RWPE1 (cell line): Measurements from ENCODE around the gene RPN1.
"Not testable (repeated sequence)": the region's sequence is repeated elsewhere in the genome, so short reads cannot be mapped to it uniquely, and the experiment has no call there.

Source experiments
- CTCF ChIA-PET: fragments of 350-600 bp; sonication (Branson Sonifier 250); formaldehyde crosslinking; extraction: SDS; loops from one replicate; lab custom pipeline; 2021; lab: Yijun Ruan, JAX
- POLR2A ChIA-PET: fragments of 400-600 bp; formaldehyde crosslinking; extraction: SDS; loops from one replicate; lab custom pipeline; 2020; ENCODE audit warnings: antibody characterized with exemption; ENCODE audit not compliant: low non-redundant PET; lab: Yijun Ruan, JAX
- DNase-seq: peaks from one replicate; pipeline ENCODE4 v3.0.0; 2012; ENCODE audit warnings: low spot score
- H3K27ac ChIP-seq: fragments of 450-650 bp; 2 replicates; pipeline ENCODE4 v1.5.1; 2017
- TF ChIP-seq, protein P1 (sequence below): fragments of 450-650 bp; conservative IDR thresholded peaks from 2 replicates; pipeline ENCODE4 v1.5.1; 2017; ENCODE audit warnings: low read depth, mild to moderate bottlenecking

RPN1 gene

DNA sequence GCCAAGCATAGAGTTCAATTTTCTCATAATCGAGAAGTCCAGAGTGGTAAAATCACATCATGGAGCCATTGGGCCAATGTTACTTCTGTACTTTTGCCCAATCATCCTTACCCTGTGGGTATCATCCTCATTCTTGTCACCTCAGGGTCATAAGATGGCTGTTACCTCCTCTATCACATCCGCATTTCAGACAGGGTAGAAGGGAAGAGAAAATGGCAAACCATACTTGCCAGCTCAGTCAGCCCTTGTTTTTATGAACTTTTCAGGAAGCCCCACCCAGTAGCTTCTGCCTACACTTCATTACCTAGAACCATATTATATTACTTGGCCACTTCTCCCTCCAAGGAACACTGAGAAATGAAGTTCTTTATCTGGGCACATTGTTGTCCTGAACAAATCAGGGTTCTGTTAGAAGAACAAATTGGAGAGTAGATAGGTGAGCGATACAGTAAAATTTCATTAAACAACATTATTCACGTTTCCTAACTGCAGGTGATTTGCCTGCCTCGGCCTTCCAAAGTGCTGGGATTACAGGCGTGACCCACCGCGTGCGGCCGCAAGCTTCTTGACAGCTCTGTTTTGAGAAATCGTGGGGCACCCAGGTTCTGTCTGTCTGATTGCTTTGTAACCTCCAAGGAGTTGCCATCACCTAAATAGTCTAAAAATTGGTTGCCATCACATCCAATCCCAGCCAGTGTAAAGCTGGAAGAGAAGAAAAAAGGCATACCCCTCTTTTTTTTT, 34.5 kb upstream of the RPN1 start:
- ChIA-PET CTCF (interaction anchor here (0.6 kb wide), 1 partner anchor 8 kb away, joined by 3 read pairs; no protein-coding TSS in a partner anchor), POLR2A (no interaction called here)
- TF ChIP-seq, protein P1, sequence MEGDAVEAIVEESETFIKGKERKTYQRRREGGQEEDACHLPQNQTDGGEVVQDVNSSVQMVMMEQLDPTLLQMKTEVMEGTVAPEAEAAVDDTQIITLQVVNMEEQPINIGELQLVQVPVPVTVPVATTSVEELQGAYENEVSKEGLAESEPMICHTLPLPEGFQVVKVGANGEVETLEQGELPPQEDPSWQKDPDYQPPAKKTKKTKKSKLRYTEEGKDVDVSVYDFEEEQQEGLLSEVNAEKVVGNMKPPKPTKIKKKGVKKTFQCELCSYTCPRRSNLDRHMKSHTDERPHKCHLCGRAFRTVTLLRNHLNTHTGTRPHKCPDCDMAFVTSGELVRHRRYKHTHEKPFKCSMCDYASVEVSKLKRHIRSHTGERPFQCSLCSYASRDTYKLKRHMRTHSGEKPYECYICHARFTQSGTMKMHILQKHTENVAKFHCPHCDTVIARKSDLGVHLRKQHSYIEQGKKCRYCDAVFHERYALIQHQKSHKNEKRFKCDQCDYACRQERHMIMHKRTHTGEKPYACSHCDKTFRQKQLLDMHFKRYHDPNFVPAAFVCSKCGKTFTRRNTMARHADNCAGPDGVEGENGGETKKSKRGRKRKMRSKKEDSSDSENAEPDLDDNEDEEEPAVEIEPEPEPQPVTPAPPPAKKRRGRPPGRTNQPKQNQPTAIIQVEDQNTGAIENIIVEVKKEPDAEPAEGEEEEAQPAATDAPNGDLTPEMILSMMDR, result no peak
- H3K27ac ChIP-seq, result no peak overlapping the region
- DNase-seq, result no peak

DNA sequence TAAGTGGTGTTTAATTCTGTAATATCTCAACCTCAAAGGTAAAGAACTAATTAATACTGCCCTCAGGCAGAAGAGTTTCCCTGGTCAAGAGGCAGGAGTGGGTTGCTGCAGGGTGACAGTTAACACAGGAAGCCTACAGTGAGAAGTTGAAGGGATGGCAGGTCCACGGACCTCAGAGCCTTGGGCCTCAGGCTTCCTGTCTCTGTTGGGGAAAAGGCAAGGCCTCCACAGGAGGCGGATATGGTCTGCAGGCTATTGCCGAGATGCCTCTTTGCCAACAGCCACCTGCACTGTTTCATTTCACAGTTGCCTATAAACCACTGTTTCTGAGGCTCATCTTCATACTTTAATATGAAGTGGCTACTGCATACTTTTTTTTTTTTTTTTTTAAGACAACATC, 33.3 kb upstream of the RPN1 start:
- CTCF ChIA-PET, result no interaction called here
- TF ChIP-seq, protein P1, result no peak
- no peak for DNase-seq
- POLR2A ChIA-PET, result interaction anchor here (0.7 kb wide), 1 partner anchor 260 kb away, joined by 3 read pairs; no protein-coding TSS in a partner anchor
- H3K27ac ChIP-seq, result no peak overlapping the region

DNA sequence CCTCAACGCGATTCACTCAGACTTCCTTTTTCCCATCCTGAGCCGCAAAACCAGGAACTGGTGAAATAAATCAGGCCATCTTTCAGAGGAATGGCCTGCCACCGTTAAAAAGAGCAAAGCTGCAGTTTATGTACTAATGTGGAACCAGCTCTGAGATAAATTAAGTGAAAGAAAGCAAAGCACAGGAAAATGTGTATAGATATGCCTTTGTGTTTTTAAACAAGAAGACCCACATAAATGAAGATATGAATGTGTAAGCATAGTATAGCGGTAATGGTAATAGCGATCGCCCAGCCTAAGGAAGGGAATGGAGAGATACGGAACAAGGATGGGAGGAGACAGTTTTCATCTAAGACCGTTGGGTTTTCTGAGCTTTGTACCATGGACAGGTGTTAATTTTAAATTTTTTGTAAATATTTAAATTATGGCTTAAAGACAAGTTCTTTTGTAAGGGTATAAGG, 30.8 kb upstream of the RPN1 start:
- ChIA-PET CTCF (interaction anchor here (0.5 to 2.0 kb wide), 17 partner anchors 10 to 476 kb away, joined by 3 to 7 read pairs (median 3); partner anchors contain the start of genes ACAD9 and RAB7A), POLR2A (no interaction called here)
- TF ChIP-seq, protein P1, result no peak
- peak overlapping the region; percentile 92 for H3K27ac ChIP-seq
- no peak for DNase-seq

DNA sequence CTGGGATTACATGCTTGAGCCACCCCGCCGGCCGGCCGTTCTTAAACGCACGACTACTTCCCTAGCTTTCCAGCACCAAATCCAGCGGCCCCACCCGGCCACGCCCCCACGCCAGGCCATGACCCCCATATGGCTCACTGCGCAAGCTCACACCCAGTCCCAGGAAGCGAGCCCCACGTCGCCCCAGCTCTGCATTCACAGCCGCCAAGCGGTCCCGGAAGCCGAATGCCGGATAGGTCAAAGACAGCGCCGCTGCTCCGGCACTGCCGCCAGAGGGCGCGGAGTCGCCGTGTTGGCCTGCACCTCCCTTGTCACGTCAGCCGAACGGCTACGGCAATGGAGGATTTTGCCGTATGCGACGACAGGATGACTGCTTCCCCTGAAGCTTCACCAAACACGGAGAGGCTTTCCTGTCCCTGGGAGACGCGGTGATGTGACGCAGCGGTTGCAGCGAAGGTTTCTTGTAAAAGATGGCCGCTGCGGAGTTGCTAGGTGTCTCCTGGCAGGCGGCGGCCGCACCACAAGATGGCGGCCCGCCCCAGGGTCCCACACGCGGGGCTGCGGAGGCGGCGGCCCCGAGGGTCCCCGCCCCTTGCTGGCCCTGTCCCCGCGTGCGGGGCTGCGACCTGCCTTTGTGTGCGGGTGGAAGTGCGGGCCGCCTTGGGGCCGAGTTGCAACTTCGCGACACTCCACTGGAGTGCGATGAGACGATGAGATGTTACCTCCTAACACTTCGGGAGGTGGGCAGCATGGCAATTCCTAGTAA, 30.2 kb upstream of the RPN1 start:
- ChIA-PET POLR2A (interaction anchor here (0.8 to 1.2 kb wide), 2 partner anchors 45 to 113 kb away, joined by 3 to 6 read pairs; partner anchors contain the start of gene RAB7A), CTCF (interaction anchor here (0.6 to 2.0 kb wide), 28 partner anchors 10 to 315 kb away, joined by 3 to 7 read pairs (median 3); partner anchors contain the start of genes ACAD9, RAB7A and RPN1)
- peak overlapping the region; percentile 92 for H3K27ac ChIP-seq
- TF ChIP-seq, protein P1, result peak; percentile 97
- peak; percentile 97 for DNase-seq

DNA sequence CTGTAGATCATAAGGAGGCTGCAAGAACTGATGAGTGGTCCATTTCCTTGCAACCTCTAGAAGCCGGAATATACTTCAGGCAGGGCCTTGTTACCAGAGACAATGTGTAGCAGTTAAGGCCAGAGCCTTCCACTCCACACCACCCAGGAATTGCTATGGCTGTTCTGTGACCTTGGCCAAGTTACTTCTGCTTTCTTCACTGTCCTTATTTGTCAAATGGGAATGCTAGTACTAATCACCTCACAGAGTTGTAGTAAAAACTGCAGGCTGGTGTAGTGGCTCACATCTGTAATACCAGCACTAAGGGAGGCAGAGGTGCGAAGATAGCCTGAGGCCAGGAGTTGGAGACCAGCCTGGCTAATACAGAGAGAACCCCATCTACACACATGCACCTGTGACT, 28.7 kb upstream of the RPN1 start:
- CTCF ChIA-PET, result interaction anchor here (0.6 kb wide), 1 partner anchor 325 kb away, joined by 4 read pairs; no protein-coding TSS in a partner anchor
- POLR2A ChIA-PET, result no interaction called here
- H3K27ac ChIP-seq, result no peak overlapping the region
- no peak for DNase-seq
- TF ChIP-seq, protein P1, result no peak

DNA sequence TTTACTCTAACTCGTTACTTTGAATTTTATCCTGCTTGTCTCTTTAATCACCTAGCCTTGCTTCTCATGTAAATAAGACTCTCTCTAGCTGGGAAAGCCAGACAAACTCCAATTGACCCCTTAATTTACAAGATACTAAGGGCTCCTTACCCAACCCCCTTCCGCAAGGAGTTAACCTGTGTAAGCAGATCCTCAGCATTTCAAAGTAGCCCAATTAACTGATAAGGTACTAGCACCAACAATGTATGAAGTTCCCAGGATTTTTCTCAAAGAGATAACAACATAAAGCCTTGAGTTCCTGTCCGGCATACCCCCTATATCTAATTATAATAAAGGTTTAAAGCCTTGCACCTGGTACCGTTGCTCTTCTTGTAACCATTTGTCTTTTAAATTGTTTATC, 25.2 kb upstream of the RPN1 start:
- CTCF ChIA-PET, result interaction anchor here (0.6 kb wide), 1 partner anchor 21 kb away, joined by 3 read pairs; no protein-coding TSS in a partner anchor
- POLR2A ChIA-PET, DNase-seq, H3K27ac ChIP-seq: not testable (repeated sequence)
